Left lung (tissue), 10 donors: ENCODE data around the gene NCMAP. TPM values are rescaled to one million over a fixed set of nuclear protein-coding genes. Genes with fewer than 3 reads are reported as not detected.
A peak's percentile ranks its signal among the peaks of the same experiment; 100 is the strongest.

Source experiments
- ATAC-seq: fragments of 200-7000 bp; cut with Tn5 transposase; one replicate; pipeline ENCODE4 v1.9.1; 2020; ENCODE audit warnings: moderate library complexity
- DNase-seq, 4 donors: peaks; one replicate each; pipeline ENCODE4 v3.0.0-alpha.2; 2013 to 2020
- H3K27ac ChIP-seq, 2 donors: fragments of 200-600 bp; sonication (generic) in 1 of 2; one replicate each; pipeline versions ENCODE4 v1.5.0 to v1.8.0; 2020 to 2021
- H3K27me3 ChIP-seq, 2 donors: fragments of 200-600 bp; sonication (generic) in 1 of 2; one replicate each; pipeline versions ENCODE4 v1.5.0 to v1.8.0; 2020 to 2021
- H3K36me3 ChIP-seq, 2 donors: fragments of 200-600 bp; sonication (generic) in 1 of 2; one replicate each; pipeline versions ENCODE4 v1.5.0 to v1.8.0; 2020 to 2021
- H3K4me1 ChIP-seq, 2 donors: fragments of 200-600 bp; one replicate each; pipeline ENCODE4 v1.8.0; 2021
- H3K4me3 ChIP-seq, 2 donors: fragments of 200-600 bp; sonication (generic) in 1 of 2; one replicate each; pipeline versions ENCODE4 v1.5.0 to v1.8.0; 2020 to 2021; ENCODE audit warnings: mild to moderate bottlenecking in 1 of 2
- H3K9me3 ChIP-seq, 2 donors: fragments of 200-600 bp; sonication (generic) in 1 of 2; one replicate each; pipeline versions ENCODE4 v1.5.0 to v1.8.0; 2020 to 2021
- CTCF ChIP-seq, 2 donors: fragments of 200-600 bp; sonication (generic) in 1 of 2; IDR thresholded peaks; one replicate each; pipeline versions ENCODE4 v1.5.0 to v1.8.0; 2021; ENCODE audit warnings: antibody characterized with exemption in 2 of 2
- intact Hi-C, 2 donors: fragments of 100-400 bp; cut with DNase I; formaldehyde crosslinking; loops; one replicate each; pipeline versions ENCODE4 v1.11.2 to v1.14.2; 2022
- polyA plus RNA-seq, 6 donors: library from polyadenylated mRNA; unstranded; fragments of 120-200 nt; gene quantifications; one replicate each; pipeline ENCODE4 v1.2.1, GENCODE V29; 2013; ENCODE audit not compliant: insufficient read length in 6 of 6
- total RNA-seq, 2 donors: library from RNA; stranded (reverse); fragmentation: NEBNext Ultra II Directional; extraction: Animal tissue kit (Norgen Biotek cat#: 25700); gene quantifications; one replicate each; pipeline ENCODE4 v1.2.1, GENCODE V29; 2021
- donor health status: DM: no; HTN: yes; CAD: no.
- donor health status: DM: no; HTN: no; CAD: no.

NCMAP gene
- total and polyA plus RNA-seq, 8 donors, result 3.0 to 7.8 (median 5.4) TPM

GRCh38 chr1:24535778-24536177 lies 20.1 kb upstream of the NCMAP start:
- no peak overlapping the region for H3K27ac ChIP-seq
- H3K4me3 ChIP-seq, result no peak overlapping the region
- no peak for DNase-seq
- H3K9me3 ChIP-seq, result no peaks in the 10 kb centered on the region
- intact Hi-C loops, result no loop called here
- TF ChIP-seq CTCF (IDR thresholded peaks at IDR 0.05), result no peak
- ATAC-seq, result no peak
- no peaks in the 10 kb centered on the region for H3K27me3 ChIP-seq
- H3K4me1 ChIP-seq, result peaks cover 0 to 20% of the 10 kb centered on the region in 2 donors
- peaks cover 0 to 9% of the 10 kb centered on the region in 2 donors for H3K36me3 ChIP-seq

GRCh38 chr1:24536391-24536840 lies 19.5 kb upstream of the NCMAP start:
- Histone ChIP-seq H3K27ac (no peak overlapping the region), H3K4me3 (no peak overlapping the region), H3K27me3 (no peaks in the 10 kb centered on the region), H3K4me1 (peaks cover 0 to 25% of the 10 kb centered on the region in 2 donors), H3K36me3 (peaks cover 0 to 9% of the 10 kb centered on the region in 2 donors), H3K9me3 (no peaks in the 10 kb centered on the region)
- no peak for TF ChIP-seq CTCF (IDR thresholded peaks at IDR 0.05)
- intact Hi-C loops, result no loop called here
- peak; percentile 58 for ATAC-seq
- peak in 1 of 4 donors; percentile 28 for DNase-seq

- Histone ChIP-seq H3K4me1 (peaks cover 0 to 29% of the 10 kb centered on the region in 2 donors), H3K9me3 (no peaks in the 10 kb centered on the region), H3K27me3 (no peaks in the 10 kb centered on the region), H3K4me3 (no peak overlapping the region), H3K27ac (peak overlapping the region in 1 of 2 donors; percentile 66), H3K36me3 (peaks cover 0 to 7% of the 10 kb centered on the region in 2 donors)
- TF ChIP-seq CTCF (IDR thresholded peaks at IDR 0.05), result no peak
- intact Hi-C loops, result no loop called here
- ATAC-seq, result no peak
- no peak for DNase-seq
Observed at GRCh38 chr1:24540051-24540905, 15.6 kb upstream of the NCMAP start.

GRCh38 chr1:24540906-24541710 lies 14.8 kb upstream of the NCMAP start:
- Histone ChIP-seq H3K4me3 (no peak overlapping the region), H3K36me3 (no peaks in the 10 kb centered on the region), H3K9me3 (no peaks in the 10 kb centered on the region), H3K27ac (peak overlapping the region; percentile 63 to 66), H3K27me3 (no peaks in the 10 kb centered on the region), H3K4me1 (peaks cover 0 to 25% of the 10 kb centered on the region in 2 donors)
- ATAC-seq (peak; percentile 93), DNase-seq (peak in 1 of 4 donors; percentile 49)
- no peak for TF ChIP-seq CTCF (IDR thresholded peaks at IDR 0.05)
- intact Hi-C loops, result no loop called here
